DOHH2 (cell line): ENCODE results near the gene RPS14.

Source experiments
- H3F3A ChIP-seq: fragments of 200-600 bp; sonication (generic), shearing (Covaris generic); 2 replicates; pipeline ENCODE4 v1.6.0; 2016; ENCODE audit warnings: antibody characterized with exemption, mild to moderate bottlenecking; ENCODE audit not compliant: control insufficient read depth, insufficient read depth
- H3K27ac ChIP-seq: fragments of 200-600 bp; sonication (generic); 2 replicates; pipeline ENCODE4 v1.5.1; 2014; ENCODE audit warnings: low read depth, mild to moderate bottlenecking, low read length, moderate library complexity
- H3K27me3 ChIP-seq: fragments of 200-600 bp; sonication (generic); 2 replicates; pipeline ENCODE4 v1.6.1; 2014; ENCODE audit warnings: mild to moderate bottlenecking, low read length, mixed read lengths; ENCODE audit not compliant: control insufficient read depth
- H3K36me3 ChIP-seq: fragments of 200-600 bp; sonication (generic); 2 replicates; pipeline ENCODE4 v1.6.1; 2014; ENCODE audit warnings: mild to moderate bottlenecking, low read length, moderate library complexity, mixed read lengths; ENCODE audit not compliant: control insufficient read depth
- H3K4me1 ChIP-seq: fragments of 200-600 bp; sonication (generic); 2 replicates; pipeline ENCODE4 v1.6.1; 2014; ENCODE audit warnings: mild to moderate bottlenecking, low read length, mixed read lengths; ENCODE audit not compliant: control insufficient read depth
- H3K4me2 ChIP-seq: fragments of 200-600 bp; sonication (generic); 2 replicates; pipeline ENCODE4 v1.6.0; 2014; ENCODE audit warnings: mild to moderate bottlenecking, low read length, moderate library complexity
- H3K4me3 ChIP-seq: fragments of 200-600 bp; sonication (generic); 2 replicates; pipeline ENCODE4 v1.5.1; 2014; ENCODE audit warnings: mild to moderate bottlenecking, low read length, mixed read lengths
- H3K79me2 ChIP-seq: fragments of 200-600 bp; sonication (generic); 2 replicates; pipeline ENCODE4 v1.6.1; 2014; ENCODE audit warnings: mild to moderate bottlenecking, low read length, mixed read lengths; ENCODE audit not compliant: control insufficient read depth
- H3K9me2 ChIP-seq: fragments of 200-600 bp; sonication (generic); replicated peaks from 2 replicates; pipeline ENCODE4 v1.6.1; 2014; ENCODE audit warnings: mild to moderate bottlenecking, low read length, mixed read lengths; ENCODE audit not compliant: control insufficient read depth
- H3K9me3 ChIP-seq: fragments of 200-600 bp; sonication (generic); 2 replicates; pipeline ENCODE4 v1.6.1; 2014; ENCODE audit warnings: antibody characterized with exemption, low read length, mixed read lengths; ENCODE audit not compliant: control insufficient read depth, insufficient read depth
- H4K20me1 ChIP-seq: fragments of 200-600 bp; sonication (generic); 2 replicates; pipeline ENCODE4 v1.6.0; 2014; ENCODE audit warnings: low read depth, mild to moderate bottlenecking, antibody characterized with exemption, low read length, moderate library complexity; ENCODE audit not compliant: control insufficient read depth, insufficient read depth
- CTCF ChIP-seq: fragments of 200-600 bp; sonication (generic); IDR thresholded peaks from one replicate; pipeline ENCODE4 v1.5.1; 2014; ENCODE audit warnings: antibody characterized with exemption, mild to moderate bottlenecking, low read depth, low read length; ENCODE audit not compliant: poor library complexity, severe bottlenecking
- EZH2phosphoT487 ChIP-seq: fragments of 200-600 bp; sonication (generic); IDR thresholded peaks from 2 replicates; pipeline ENCODE4 v1.6.1; 2017; ENCODE audit warnings: borderline replicate concordance, mild to moderate bottlenecking, antibody characterized with exemption, low read length, moderate library complexity, mixed read lengths

The RPS14 gene

GRCh38 chr5:150446583-150446982 is 3.0 kb downstream of the RPS14 start:
- Histone ChIP-seq H3K9me3 (no peaks in the 10 kb centered on the region), H3K4me2 (no peak overlapping the region), H4K20me1 (peaks cover 33% of the 10 kb centered on the region), H3K27ac (no peak overlapping the region), H3K36me3 (peaks cover 71% of the 10 kb centered on the region), H3K9me2 (no peaks in the 10 kb centered on the region), H3K4me3 (no peak overlapping the region), H3F3A (peaks cover 70% of the 10 kb centered on the region), H3K4me1 (peaks cover 25% of the 10 kb centered on the region), H3K79me2 (peaks cover 35% of the 10 kb centered on the region), H3K27me3 (no peaks in the 10 kb centered on the region)
- TF ChIP-seq EZH2phosphoT487, result no peak
- no peak for TF ChIP-seq CTCF

- no peaks in the 10 kb centered on the region for H3K9me3 ChIP-seq
- H3K36me3 ChIP-seq, result peaks cover 71% of the 10 kb centered on the region
- H3K4me1 ChIP-seq, result peaks cover 25% of the 10 kb centered on the region
- peaks cover 74% of the 10 kb centered on the region for H3F3A ChIP-seq
- H3K9me2 ChIP-seq, result no peaks in the 10 kb centered on the region
- TF ChIP-seq CTCF, result no peak
- H3K79me2 ChIP-seq, result peaks cover 35% of the 10 kb centered on the region
- peaks cover 33% of the 10 kb centered on the region for H4K20me1 ChIP-seq
- H3K4me3 ChIP-seq, result no peak overlapping the region
- H3K4me2 ChIP-seq, result no peak overlapping the region
- no peaks in the 10 kb centered on the region for H3K27me3 ChIP-seq
- no peak overlapping the region for H3K27ac ChIP-seq
Observed at GRCh38 chr5:150446088-150446487, 3.5 kb downstream of the RPS14 start.

- no peaks in the 10 kb centered on the region for H3K9me3 ChIP-seq
- H3K4me2 ChIP-seq, result no peak overlapping the region
- H3F3A ChIP-seq, result peaks cover 78% of the 10 kb centered on the region
- H3K27ac ChIP-seq, result no peak overlapping the region
- H3K4me1 ChIP-seq, result peaks cover 20% of the 10 kb centered on the region
- no peaks in the 10 kb centered on the region for H3K27me3 ChIP-seq
- no peak for TF ChIP-seq CTCF
- TF ChIP-seq EZH2phosphoT487, result no peak
- peaks cover 35% of the 10 kb centered on the region for H3K79me2 ChIP-seq
- H4K20me1 ChIP-seq, result peaks cover 33% of the 10 kb centered on the region
- H3K36me3 ChIP-seq, result peaks cover 71% of the 10 kb centered on the region
- no peaks in the 10 kb centered on the region for H3K9me2 ChIP-seq
- H3K4me3 ChIP-seq, result no peak overlapping the region
Observed at GRCh38 chr5:150444770-150445169, 4.8 kb downstream of the RPS14 start.
